Stimulated activated naive CD8-positive, alpha-beta T cell treated with anti-CD3 and anti-CD28 coated beads, Interleukin-15, Interleukin-2, amounts not matched to agents 100 U/mL and 50 U/mL, for 24 hours (primary cell): ENCODE measurements around the gene CCDC82.
A peak's percentile ranks its signal among the peaks of the same experiment; 100 is the strongest.

ENCODE experiments used
- ATAC-seq: fragments of 150-1000 bp; cut with Tn5 transposase; one replicate; pipeline ENCODE4 v1.10.0; 2021
- DNase-seq: peaks from one replicate; pipeline ENCODE4 v3.0.0; 2021

CCDC82 gene

DNA sequence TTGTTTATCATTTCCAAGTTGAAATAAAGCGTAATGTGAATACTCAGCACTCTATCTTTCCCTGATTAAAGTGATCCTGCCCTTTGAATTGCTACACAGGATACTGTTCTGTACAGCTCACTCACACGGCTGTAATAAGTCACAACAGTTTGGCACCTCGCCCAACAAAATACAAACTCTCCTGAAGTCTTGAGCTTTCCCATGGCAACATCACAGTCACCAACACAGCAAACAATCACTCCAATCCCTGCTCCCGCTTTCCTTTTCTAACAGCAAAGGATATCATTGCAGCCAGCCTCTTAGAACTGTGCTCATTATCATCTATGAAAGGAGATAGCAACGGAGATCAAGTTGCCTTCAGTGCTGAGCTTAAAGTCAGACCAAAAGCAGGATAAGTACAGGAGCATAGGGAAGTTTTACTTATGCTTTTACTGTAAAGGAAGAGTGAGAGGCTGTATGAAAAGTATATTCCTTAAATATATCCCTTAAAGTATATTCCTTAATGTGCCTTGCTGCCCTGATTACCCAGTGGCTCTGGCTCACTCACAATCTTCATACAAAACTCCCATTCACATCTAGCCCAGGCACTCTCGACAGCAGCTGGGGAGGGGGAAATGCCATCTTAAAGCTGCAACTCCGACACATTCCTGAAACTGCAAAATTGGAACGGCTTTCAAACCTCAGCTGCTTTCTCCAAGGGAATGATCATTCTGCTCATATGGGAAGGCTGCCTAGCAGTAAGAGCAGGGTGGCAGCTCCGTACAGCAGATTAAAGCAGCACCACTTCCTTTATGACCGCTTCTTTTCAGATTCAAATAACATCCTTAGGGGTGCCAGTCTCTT is 82.6 kb downstream of the CCDC82 start:
- DNase-seq, result peak; percentile 30
- ATAC-seq, result peak; percentile 69

DNA sequence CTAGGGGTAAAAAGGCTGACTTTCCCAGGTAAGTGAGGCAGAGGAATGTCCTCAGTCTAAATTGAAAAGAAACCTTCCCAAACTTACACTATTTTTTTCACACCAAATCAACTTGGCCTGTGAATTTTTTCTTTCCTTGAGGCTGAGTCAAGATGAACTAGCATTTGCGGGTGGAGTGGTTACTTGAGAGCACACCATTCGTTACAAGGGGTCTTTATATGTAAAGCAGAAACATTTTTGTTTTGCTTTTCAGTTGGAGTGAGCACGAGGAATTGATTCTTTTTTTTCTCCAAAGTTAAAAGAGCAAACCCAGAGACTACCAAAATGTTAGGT is 83.1 kb downstream of the CCDC82 start:
- ATAC-seq (peak; percentile 40), DNase-seq (no peak)

DNA sequence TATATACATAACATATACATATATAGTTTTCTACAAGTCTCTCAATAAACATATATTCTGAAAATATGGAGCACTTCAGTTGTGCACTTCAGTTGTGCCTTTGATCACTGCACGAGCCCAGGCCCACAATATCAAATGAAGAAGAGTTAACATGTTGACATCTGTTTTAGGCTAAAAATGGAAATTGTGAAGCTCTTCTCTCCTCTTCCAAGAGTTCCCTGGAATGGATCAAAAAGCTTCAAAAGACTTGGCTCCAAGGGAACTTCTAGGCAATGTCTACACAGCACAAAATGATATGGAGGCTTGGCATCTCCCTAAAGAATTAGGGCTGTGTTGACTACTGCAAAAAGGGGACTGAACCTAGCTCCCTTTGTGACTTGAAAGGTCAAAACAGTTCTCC is 83.6 kb downstream of the CCDC82 start:
- ATAC-seq (no peak), DNase-seq (no peak)

DNA sequence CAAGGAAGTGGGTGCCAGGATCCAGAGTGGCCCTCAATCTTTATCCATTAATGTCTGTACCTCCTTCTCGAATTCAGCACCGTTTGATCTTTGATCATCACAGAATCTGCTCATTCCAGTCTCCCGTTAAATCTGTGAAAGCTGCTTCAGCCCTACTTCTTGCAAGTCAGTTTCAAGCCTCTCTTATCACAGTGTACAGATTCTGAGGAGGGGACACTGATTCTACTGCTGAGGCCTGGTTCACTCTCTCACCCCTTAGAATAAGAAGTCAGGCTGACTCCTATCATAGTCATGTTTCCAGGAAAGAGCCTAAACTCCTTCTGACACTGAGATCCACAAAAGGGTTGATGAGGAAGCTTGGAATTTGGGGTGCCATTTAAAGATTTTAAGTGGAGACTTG is 85.7 kb downstream of the CCDC82 start:
- no peak for DNase-seq
- no peak for ATAC-seq

DNA sequence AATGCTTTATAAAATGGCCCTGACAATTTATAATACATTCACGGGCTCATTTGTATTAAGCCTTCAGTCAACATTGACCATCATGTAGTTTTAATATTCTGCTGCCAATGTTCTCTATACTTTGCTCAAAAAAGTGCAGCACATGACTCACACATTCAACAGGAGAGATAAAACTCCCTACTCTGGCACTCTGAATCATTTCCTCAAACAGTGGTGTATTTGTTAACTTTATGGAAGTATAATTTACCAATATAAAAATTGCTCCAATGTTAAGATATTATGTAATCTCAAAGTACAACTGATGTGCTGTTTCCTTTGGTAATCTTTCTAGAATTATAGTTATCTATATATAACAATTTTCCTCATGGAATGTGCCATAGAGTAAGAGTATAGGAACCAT is 86.6 kb downstream of the CCDC82 start:
- no peak for DNase-seq
- peak; percentile 55 for ATAC-seq
